ENCODE measurements around the gene HOXD4. TPM values are rescaled to one million over a fixed set of nuclear protein-coding genes. Genes with fewer than 3 reads are reported as not detected.
A peak's percentile ranks its signal among the peaks of the same experiment; 100 is the strongest.

HOXD4 gene
- total RNA-seq, 1 experiment from 2014 or later, result not detected

GRCh38 chr2:176124110-176124946 is 27.0 kb upstream of the HOXD4 start:
- Mint-ChIP-seq H3K36me3 (ENCODE audit: insufficient read depth, unreplicated experiment) (no peaks in the 10 kb centered on the region), H3K4me3 (ENCODE audit: low read depth, unreplicated experiment) (no peak overlapping the region), H3K27me3 (ENCODE audit: unreplicated experiment) (peaks cover 12% of the 10 kb centered on the region), H3K4me1 (ENCODE audit: low read depth, unreplicated experiment) (no peaks in the 10 kb centered on the region), H3K27ac (ENCODE audit: unreplicated experiment) (no peak overlapping the region), H3K9me3 (ENCODE audit: low read depth, unreplicated experiment) (no peaks in the 10 kb centered on the region)
- TF ChIP-seq CTCF (IDR thresholded peaks at IDR 0.05; ENCODE audit: unreplicated experiment), result no peak
- CTCF ChIA-PET, result no interaction called here
- DNase-seq, result no peak
- intact Hi-C loops (cut with micrococcal nuclease; ENCODE audit: unreplicated experiment), result loop anchor here (10.0 kb wide), 1 partner anchor 1640 kb away; no protein-coding TSS in a partner anchor
- BruUV-seq (replicated peaks), result no TSS peak

- no peak for DNase-seq
- no peak for TF ChIP-seq CTCF (IDR thresholded peaks at IDR 0.05; ENCODE audit: unreplicated experiment)
- Mint-ChIP-seq H3K27ac (ENCODE audit: unreplicated experiment) (no peak overlapping the region), H3K4me3 (ENCODE audit: low read depth, unreplicated experiment) (no peak overlapping the region), H3K4me1 (ENCODE audit: low read depth, unreplicated experiment) (no peaks in the 10 kb centered on the region), H3K36me3 (ENCODE audit: insufficient read depth, unreplicated experiment) (no peaks in the 10 kb centered on the region), H3K27me3 (ENCODE audit: unreplicated experiment) (peaks cover 4% of the 10 kb centered on the region), H3K9me3 (ENCODE audit: low read depth, unreplicated experiment) (no peaks in the 10 kb centered on the region)
- intact Hi-C loops (cut with micrococcal nuclease; ENCODE audit: unreplicated experiment), result loop anchor here (5.0 to 10.0 kb wide), 3 partner anchors 427 to 1640 kb away; no protein-coding TSS in a partner anchor
- BruUV-seq (replicated peaks), result no TSS peak
- CTCF ChIA-PET, result interaction anchor here (2.2 kb wide), 1 partner anchor 529 kb away, joined by 16 read pairs; no protein-coding TSS in a partner anchor
Measured at GRCh38 chr2:176124947-176125771, 26.2 kb upstream of the HOXD4 start.

GRCh38 chr2:176125772-176126054 is 25.6 kb upstream of the HOXD4 start:
- CTCF ChIA-PET, result interaction anchor here (2.2 kb wide), 1 partner anchor 528 kb away, joined by 16 read pairs; no protein-coding TSS in a partner anchor
- no peak overlapping the region for H3K27ac Mint-ChIP-seq (ENCODE audit: unreplicated experiment)
- no peak overlapping the region for H3K4me3 Mint-ChIP-seq (ENCODE audit: low read depth, unreplicated experiment)
- no peak for DNase-seq
- H3K27me3 Mint-ChIP-seq (ENCODE audit: unreplicated experiment), result no peaks in the 10 kb centered on the region
- no peaks in the 10 kb centered on the region for H3K4me1 Mint-ChIP-seq (ENCODE audit: low read depth, unreplicated experiment)
- intact Hi-C loops (cut with micrococcal nuclease; ENCODE audit: unreplicated experiment), result loop anchor here (2.0 to 10.0 kb wide), 6 partner anchors 427 to 1639 kb away; no protein-coding TSS in a partner anchor
- TF ChIP-seq CTCF (IDR thresholded peaks at IDR 0.05; ENCODE audit: unreplicated experiment), result no peak
- H3K36me3 Mint-ChIP-seq (ENCODE audit: insufficient read depth, unreplicated experiment), result no peaks in the 10 kb centered on the region
- no TSS peak for BruUV-seq (replicated peaks)
- no peaks in the 10 kb centered on the region for H3K9me3 Mint-ChIP-seq (ENCODE audit: low read depth, unreplicated experiment)

GRCh38 chr2:176126929-176127773 is 24.2 kb upstream of the HOXD4 start:
- intact Hi-C loops (cut with micrococcal nuclease; ENCODE audit: unreplicated experiment), result loop anchor here (1.0 to 10.0 kb wide), 7 partner anchors 425 to 1638 kb away; no protein-coding TSS in a partner anchor
- Mint-ChIP-seq H3K36me3 (ENCODE audit: insufficient read depth, unreplicated experiment) (no peaks in the 10 kb centered on the region), H3K9me3 (ENCODE audit: low read depth, unreplicated experiment) (no peaks in the 10 kb centered on the region), H3K4me1 (ENCODE audit: low read depth, unreplicated experiment) (no peaks in the 10 kb centered on the region), H3K27ac (ENCODE audit: unreplicated experiment) (no peak overlapping the region), H3K27me3 (ENCODE audit: unreplicated experiment) (no peaks in the 10 kb centered on the region), H3K4me3 (ENCODE audit: low read depth, unreplicated experiment) (no peak overlapping the region)
- DNase-seq, result peak; percentile 60
- BruUV-seq (replicated peaks), result no TSS peak
- peak; percentile 73 for TF ChIP-seq CTCF (IDR thresholded peaks at IDR 0.05; ENCODE audit: unreplicated experiment)
- CTCF ChIA-PET, result interaction anchor here (0.7 to 2.2 kb wide), 11 partner anchors 14 to 1022 kb away, joined by 3 to 16 read pairs (median 4); no protein-coding TSS in a partner anchor

All from Calu3 (cell line).